ACHN (cell line): Measurements from ENCODE around the gene NID1.
"Not testable (repeated sequence)": the region's sequence is repeated elsewhere in the genome, so short reads cannot be mapped to it uniquely, and the experiment has no call there.

ENCODE experiments used
- DNase-seq: peaks from one replicate; pipeline ENCODE4 v3.0.0-alpha.2; 2015
- in situ Hi-C: cut with HindIII; loops from 2 replicates; pipeline ENCODE4 v1.10.0; 2017; ENCODE audit warnings: low sequenced_read_pairs, low pct_ligation_motif_present, low pct_unique_long_range_greater_than_20kb

The NID1 gene

DNA sequence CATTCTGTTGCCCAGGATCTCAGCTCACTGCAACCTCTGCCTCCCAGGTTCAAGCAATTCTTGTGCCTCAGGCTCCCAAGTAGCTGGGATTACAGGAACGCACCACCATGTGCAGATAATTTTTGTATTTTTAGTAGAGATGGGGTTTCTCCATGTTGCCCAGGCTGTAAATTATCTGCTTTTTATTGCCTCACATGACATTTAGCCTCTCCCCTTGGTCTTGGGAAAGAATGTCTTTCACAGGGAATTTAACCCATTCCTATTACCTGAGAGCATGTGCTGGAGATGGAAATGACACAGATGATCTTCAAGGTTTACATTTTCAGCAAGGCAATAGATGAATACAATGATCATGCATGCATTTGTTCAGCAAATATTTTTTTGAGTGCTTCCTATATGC lies 75.8 kb downstream of the NID1 start:
- no peak for DNase-seq
- in situ Hi-C loops = no loop called here

DNA sequence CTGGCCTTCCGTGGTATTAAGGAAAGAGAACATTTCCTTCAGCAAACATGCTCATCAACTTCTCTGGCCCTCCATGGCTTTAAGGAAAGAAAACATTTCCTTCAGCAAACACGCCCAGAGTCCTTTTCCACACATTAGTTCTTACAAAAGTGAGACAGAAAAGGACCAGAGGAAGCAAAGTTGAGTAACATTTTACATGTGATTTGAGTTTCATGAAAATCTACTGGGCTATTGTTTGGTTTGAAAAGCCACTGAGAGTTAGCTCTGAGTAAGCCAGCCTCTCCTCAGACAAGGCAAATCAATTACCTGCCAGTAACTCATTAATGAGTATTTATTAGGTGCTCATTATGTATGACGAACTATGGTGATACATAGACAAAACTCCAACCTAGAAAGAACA lies 78.0 kb downstream of the NID1 start:
- DNase-seq = no peak
- in situ Hi-C loops = no loop called here

DNA sequence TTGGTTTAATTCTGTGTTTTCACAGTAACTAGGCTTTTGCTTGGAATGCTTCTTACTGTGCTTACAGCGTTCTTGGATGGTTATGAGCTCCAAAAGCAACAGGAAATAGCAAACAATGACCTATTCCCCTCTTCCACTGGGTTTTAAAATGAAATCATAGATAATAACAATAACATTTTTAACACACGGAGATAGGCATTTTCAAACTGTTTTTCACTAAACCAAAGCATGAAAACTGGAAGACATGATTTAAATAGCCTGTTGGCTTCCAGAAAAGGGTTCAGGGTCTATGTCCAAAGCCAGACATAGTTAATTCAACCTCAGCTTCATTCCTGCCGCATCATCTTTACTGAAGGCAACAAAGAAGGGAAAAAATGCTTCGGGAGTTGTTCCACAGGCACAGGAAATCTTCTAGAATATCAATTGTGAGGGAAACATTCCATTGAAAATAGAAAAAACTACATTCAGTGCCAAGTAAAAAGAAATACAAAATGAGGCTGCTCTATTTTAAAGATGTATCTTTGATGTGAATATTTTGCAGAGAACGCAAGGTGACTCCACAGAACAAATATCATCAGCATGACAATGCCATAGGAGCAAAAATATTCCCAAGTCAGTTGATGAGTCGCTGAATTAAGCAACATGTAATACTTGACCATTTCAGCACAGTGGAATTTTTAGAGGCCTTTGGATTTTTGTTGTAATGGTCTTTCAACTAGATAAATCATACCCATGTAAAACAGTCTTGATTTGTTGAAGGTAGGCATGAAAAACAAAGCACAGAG lies 80.7 kb downstream of the NID1 start:
- DNase-seq = no peak
- in situ Hi-C loops = no loop called here

DNA sequence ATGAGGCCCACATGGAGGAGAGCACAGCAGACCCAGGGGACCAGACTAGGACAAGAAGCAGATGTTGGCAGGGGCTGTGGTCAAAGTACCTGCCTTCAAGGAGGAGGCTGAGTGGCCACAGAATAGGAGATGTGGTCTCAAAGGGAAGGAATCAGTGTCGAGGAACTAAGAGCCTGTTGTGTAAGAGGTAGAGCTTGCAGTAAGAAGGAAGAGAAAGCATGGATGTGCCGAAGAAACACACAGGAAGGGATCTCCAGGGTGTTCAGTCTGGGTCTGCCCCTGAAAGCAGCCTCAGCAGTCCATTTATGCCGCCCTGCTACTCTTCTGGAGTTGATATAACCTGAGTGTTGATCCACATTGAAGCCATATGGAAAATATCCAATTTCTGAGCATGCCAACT lies 83.9 kb downstream of the NID1 start:
- in situ Hi-C loops = no loop called here
- DNase-seq = no peak

DNA sequence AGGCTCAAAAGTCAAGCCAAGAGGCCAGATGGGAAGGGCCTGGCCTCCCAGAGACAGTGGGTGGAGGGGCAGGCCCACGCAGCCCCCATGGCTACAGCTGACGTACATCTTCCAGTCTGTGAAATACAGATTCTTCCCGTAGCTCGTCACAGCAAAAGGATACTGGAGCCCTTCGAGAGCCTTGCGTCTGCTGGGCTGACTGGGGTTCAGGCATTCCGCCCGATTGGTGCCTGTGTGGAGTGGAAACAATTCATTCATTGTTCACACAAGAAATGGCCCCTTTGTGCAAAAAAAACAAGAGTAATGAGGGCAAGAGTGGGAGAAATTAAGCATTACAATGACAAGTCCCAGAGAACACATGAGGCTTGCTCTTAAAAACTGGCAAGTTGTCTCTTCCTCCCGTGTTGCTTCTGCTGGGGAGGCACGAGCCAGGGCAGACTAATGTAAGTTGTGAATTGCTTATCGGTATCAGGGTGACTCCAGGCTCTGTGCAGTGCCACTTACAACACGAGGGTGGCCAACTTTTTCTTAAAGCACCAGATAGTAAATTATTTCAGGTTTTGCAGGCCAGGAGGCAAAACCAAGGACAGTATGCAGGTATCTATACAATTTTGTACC lies 85.1 kb downstream of the NID1 start:
- no peak for DNase-seq
- in situ Hi-C loops = no loop called here

DNA sequence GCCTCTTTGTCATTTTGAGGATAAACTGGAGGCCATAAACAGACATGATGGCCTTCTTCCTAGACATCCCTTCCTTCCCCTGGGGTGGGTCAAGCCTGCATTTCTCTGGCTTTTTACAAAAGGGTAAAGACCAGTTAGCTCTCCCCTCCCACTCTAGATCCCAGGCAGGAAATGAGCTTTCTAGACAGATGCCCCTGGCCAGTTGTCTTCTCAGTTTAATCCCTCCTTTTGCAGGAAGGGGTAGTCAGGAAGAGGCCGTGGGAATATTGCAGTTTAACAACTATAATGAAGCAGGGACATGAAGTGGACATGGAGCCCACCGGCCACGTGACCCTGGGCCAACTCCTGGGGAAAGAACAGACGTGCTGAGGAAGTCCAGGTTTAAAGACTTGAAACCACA lies 85.7 kb downstream of the NID1 start:
- in situ Hi-C loops = no loop called here
- DNase-seq = no peak

DNA sequence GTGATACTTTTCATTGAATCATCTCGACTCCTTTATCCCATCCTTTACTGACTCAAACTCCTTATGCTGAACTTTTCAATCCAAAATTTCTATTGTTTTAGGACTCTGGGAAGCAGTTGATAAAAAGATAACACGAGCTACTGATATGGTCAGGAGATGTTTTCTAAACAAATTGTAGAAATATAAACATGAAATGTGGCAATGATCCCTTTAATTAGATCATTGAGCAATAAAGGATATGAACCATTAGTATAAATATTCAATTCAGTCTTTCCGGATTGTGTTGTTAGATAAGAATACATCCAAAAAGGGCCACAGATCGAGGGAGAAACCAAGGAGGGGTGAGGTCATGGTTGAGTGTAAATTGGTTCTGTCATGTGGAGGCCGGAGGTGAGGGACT lies 88.4 kb downstream of the NID1 start:
- DNase-seq = no peak
- in situ Hi-C loops = no loop called here

DNA sequence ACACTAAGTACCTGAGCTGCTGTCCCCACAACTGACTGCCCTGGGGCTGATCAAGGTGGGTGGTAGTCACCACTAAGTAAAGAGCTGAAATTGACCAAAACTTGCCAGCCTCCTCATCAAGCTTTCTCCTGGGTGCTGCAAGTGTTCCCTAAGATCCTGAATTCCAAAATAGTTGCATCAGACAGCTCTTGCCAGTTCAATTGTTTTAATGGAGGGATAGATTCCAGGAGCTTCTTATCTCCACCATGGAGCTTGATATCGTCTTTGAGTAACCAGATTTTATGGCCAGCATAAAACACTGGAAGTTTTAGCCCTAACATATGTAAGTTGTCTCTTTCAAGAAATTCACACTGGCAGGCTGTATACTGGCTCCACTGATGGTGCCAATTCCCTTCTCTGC lies 90.3 kb downstream of the NID1 start:
- in situ Hi-C loops = no loop called here
- no peak for DNase-seq

DNA sequence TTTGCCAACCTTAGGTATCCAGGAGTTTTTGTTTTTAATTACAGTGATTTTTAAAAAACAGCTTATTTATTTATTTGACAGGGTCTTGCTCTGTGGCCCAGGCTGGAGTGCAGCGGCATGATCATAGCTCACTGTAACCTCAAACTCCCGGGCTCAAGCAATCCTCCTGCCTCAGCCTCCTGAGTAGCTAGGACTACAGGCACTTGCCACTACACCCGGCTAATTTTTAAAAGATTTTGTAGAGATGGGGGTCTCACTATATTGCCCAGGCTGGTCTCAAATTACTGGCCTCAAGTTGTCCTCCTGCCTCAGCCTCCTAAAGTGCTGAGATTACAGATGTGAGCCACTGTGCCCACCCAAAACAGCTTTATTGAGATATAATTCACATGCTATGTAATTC lies 92.2 kb downstream of the NID1 start:
- DNase-seq, in situ Hi-C loops: not testable (repeated sequence)

DNA sequence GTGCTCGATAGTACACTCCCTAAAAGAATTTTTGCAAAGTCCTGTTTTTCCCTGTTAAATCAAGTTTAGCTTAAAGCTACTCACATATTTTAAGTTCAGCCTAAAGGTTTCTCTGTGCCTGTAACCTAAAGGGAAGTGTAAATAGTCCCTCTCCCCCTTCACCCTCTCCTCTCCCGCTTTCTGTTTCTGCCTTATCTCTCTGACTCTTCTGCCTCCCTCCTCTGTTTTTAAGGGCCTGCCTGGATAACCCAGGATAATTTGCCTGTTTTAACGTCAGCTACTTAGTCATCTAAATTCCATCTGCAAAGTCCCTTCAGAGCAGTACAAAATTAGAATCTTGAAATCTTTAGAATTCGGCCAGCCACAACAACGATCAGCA lies 92.6 kb downstream of the NID1 start:
- in situ Hi-C loops = no loop called here
- DNase-seq = peak; percentile 44

DNA sequence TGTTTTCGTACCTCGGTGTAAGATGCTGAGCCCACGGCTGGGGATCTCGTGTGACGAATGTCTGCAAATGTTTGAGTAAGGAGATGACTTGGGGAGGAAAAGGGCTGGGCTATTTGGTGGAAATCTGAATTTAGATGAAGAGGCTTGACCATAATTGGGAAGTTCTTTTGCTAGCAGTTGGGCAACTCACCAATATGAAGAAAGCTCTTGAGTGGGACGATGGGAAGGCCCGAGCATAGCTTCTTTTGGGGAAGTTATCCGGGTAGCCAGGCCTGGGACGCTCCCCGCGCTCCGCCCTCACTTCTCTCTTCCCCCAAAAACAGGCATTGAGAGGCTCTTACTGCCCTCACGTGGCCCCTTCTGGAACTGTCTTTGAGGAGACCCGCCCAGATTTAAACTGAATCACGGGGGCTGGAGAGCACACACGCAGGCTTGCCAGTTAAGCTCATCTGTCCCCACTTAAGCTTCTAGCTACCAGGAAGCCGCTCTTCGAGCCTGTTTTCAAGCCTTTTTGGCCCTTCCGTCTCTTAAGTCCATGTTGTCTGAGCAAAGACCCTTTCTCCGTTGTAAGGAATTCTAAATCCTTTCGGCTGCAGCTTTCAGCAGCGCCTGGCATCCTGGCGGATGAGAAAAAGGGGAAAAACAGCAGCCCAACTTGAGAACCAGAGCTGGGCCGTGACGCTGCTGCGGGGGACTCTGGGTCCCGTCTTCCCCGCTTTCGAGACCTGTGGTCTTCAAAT lies 93.1 kb downstream of the NID1 start:
- peak; percentile 96 for DNase-seq
- in situ Hi-C loops = no loop called here

DNA sequence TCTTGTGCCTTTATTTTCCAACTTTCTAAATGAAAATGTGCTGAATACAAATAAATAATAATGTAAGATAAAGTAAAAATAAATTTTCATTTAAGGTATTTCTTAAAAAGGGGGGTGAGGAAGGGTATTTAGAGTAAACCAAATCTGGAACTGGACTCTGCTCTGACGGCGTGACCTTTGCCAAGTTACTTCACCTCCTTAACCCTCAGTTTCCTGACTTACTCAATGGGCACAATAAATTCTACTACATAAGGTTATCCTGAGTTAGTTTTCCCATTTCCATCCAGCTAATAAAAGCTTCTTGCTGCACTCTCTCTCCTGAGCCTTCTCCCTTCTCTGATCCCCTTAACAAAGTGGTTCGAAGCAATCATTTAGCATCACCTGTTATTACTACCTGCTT lies 93.9 kb downstream of the NID1 start:
- DNase-seq = no peak
- in situ Hi-C loops = no loop called here

DNA sequence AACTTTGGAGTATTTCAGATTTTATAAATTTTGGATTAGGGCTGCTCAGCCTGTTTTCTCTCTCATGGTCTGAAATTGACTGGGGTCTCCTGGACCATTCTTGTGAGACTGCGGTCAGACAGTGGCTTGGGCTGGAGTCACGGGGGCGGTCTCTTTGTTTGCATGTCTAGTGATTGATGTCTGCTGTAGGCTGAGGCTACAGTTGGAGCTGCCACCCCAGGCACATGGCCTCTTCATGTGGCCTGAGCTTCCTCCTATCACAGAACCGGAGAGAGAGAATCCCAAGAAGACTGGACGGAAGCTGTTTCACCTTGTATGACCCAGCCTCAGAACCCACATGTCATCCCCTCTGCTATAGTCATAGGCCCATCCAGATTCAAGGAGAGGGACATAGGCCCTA lies 96.1 kb downstream of the NID1 start:
- no peak for DNase-seq
- in situ Hi-C loops = no loop called here

DNA sequence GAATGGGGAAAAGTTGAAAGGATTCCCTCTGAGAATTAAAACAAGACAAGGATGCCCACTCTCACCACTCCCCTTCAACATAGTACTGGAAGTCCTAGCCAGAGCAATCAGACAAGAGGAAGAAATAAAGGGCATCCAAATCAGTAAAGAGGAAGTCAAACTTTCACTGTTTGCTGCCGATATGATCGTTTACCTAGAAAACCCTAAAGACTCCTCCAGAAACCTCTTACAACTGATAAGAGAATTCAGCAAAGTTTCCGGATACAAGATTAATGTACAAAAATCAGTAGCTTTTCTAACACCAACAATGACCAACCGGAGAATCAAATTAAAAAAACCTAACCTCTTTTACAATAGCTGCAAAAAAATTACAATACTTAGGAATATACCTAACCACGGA lies 98.8 kb downstream of the NID1 start:
- in situ Hi-C loops, DNase-seq: not testable (repeated sequence)

DNA sequence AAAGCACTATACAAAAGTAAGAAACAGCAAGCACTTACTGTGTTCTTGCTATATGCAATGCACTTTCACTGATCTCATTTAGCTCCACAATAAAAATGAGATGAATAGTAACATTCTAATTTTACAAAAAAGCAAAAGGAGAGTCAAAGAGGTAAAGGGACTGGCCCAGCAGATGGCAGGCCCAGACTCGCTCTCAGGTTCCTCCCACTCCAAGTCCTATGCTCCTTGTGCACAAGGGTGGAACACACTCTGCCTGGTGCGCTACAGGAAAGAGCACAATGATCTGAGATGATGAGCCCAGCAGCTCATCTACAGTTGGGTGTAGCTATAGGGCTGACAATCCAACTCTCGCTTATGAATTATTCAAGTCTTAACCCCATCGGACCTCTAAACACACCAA lies 104.1 kb downstream of the NID1 start:
- in situ Hi-C loops = no loop called here
- DNase-seq = no peak

DNA sequence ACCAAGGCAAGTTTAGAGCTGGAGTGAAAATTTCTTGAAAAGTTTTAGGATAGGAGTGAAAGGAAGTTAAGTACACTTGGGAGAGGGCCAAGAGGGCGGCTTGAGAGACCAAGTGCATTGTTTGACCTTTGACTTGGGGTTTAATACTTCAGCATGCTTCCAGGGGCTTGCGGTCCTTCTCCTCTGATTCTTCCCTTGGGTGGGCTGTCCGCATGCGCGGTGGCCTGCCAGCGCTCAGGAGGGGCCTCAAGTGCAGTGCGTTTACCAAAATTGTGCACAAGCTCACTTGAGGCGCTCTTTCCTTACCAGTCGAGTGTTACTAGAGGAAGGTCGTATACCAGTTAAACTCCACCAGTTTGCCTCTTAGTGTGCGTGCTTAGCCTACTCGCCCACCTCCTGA lies 106.9 kb downstream of the NID1 start:
- in situ Hi-C loops = no loop called here
- no peak for DNase-seq

DNA sequence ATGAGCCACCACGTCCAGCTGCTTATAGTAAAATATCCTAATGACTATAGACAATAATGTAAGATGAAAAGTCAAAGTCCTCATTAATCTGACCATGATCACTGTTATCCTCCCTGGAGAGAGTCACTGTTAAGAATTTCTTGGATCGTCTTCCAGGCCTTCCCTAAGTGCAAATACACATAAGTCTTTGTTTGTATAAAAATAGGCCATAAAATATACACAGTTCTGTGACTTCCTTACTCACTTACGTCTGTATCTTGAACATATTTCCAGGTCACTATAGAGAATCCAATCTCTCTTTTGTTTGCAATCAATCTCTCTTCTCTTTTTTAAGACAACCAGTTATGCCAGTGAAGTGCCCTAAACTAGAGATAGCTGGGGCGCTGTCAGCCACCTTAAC lies 109.1 kb downstream of the NID1 start:
- no peak for DNase-seq
- in situ Hi-C loops = no loop called here

DNA sequence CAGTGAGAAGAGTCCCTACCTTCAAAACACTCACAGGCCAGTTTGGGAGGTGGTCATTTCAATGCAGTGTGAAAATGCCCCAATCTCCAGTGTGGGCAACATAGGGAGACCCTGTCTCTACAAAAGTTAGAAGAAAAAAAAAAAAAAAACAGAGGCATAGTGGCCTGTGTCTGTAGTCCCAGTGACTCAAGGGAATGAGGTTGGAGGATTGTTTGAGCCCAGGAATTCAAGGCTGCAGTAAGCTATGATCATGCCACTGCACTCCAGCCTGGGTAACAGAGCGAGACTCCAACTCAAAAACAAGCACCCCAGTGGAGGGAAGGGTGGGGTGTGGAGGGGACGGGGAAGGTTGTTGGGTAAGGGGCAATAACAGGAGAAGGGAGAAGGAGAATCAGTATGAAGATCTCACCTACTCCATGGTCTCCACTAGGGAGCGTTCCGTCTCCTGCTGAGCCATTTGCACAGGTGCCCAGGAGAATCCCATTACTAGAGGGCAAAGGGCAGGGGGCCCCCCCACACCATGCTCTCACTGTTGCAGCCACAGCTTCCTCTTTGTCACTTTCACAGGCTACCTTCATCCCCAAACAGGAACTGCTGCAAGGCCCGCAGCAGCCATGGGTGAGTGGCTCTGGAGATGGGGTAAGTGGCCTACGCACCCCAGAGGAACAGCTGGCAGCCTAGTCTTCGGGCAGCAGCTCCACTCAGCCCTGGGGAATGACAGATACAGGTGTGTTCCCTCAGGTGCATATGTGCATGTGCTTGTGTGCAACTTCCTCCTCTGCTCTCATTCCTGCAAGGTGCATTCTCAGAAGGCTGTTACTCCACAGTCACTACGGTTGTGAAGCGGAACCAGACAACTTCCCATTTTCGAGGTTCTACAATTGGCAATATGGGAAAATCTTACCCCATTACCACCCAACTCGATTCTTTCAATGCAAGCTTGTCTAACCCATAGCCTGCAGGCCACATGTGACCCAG lies 110.3 kb downstream of the NID1 start:
- no peak for DNase-seq
- in situ Hi-C loops = no loop called here

DNA sequence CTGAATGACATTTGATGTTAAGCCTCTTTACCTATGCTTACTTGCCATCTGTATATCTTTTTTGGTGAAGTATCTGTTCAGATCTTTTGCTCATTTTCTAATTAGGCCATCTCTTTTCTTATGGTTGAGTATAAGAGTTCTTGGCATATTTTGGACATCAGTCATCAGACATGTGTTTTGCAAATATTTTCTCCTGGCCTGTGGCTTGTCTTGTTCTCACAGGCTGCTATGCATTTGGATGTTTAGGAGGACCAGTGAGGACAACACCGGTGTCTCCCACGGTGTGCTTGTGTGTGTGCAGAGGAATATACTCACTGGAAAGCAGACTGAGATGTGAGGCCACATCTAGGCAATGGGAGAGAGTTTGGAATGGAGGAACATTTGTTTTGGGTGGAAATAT lies 111.1 kb downstream of the NID1 start:
- peak; percentile 57 for DNase-seq
- in situ Hi-C loops = no loop called here
